ENCODE data around the gene ANGPTL5.
A peak's percentile ranks its signal among the peaks of the same experiment; 100 is the strongest.

Gene ANGPTL5

DNA sequence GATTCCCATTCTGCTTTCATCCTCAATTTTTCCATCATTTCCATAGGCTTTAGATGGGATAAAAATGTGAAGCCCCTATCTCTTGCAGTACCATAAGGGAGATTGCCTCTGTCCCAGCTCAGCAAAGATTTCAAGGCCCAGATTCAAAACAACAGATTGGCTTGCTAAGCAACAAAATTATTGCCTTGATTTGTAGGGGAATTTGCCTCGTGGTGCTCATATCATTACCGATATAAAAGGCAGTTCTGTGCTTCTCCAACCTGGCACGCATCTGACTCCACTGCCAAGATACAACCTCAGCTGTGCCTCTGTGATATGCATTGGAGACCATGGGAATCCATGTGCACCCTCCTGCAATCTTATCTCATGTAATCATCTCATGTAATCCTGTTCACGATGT is 26.6 kb downstream of the ANGPTL5 start:
- no peak for DNase-seq
- Histone ChIP-seq H3K36me3 (no peaks in the 10 kb centered on the region), H3K27me3 (ENCODE audit: insufficient read depth, low read depth, severe bottlenecking) (no peaks in the 10 kb centered on the region), H3K9me3 (ENCODE audit: severe bottlenecking) (no peaks in the 10 kb centered on the region), H3K27ac (no peak overlapping the region), H3K4me3 (ENCODE audit: low read depth, low read length) (no peak overlapping the region)
- TF ChIP-seq, protein P1, sequence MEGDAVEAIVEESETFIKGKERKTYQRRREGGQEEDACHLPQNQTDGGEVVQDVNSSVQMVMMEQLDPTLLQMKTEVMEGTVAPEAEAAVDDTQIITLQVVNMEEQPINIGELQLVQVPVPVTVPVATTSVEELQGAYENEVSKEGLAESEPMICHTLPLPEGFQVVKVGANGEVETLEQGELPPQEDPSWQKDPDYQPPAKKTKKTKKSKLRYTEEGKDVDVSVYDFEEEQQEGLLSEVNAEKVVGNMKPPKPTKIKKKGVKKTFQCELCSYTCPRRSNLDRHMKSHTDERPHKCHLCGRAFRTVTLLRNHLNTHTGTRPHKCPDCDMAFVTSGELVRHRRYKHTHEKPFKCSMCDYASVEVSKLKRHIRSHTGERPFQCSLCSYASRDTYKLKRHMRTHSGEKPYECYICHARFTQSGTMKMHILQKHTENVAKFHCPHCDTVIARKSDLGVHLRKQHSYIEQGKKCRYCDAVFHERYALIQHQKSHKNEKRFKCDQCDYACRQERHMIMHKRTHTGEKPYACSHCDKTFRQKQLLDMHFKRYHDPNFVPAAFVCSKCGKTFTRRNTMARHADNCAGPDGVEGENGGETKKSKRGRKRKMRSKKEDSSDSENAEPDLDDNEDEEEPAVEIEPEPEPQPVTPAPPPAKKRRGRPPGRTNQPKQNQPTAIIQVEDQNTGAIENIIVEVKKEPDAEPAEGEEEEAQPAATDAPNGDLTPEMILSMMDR (IDR thresholded peaks at IDR 0.05; ENCODE audit: low read depth, low read length): no peak

- TF ChIP-seq, protein P1 (IDR thresholded peaks at IDR 0.05; ENCODE audit: low read depth, low read length): no peak
- Histone ChIP-seq H3K4me3 (ENCODE audit: low read depth, low read length) (no peak overlapping the region), H3K27ac (no peak overlapping the region), H3K27me3 (ENCODE audit: insufficient read depth, low read depth, severe bottlenecking) (no peaks in the 10 kb centered on the region), H3K36me3 (no peaks in the 10 kb centered on the region), H3K9me3 (ENCODE audit: severe bottlenecking) (no peaks in the 10 kb centered on the region)
- DNase-seq: no peak
These were observed 30.7 kb downstream of the ANGPTL5 start for GRCh38 chr11:101885631-101886030.

- Histone ChIP-seq H3K36me3 (no peaks in the 10 kb centered on the region), H3K9me3 (ENCODE audit: severe bottlenecking) (no peaks in the 10 kb centered on the region), H3K27ac (no peak overlapping the region), H3K4me3 (ENCODE audit: low read depth, low read length) (no peak overlapping the region), H3K27me3 (ENCODE audit: insufficient read depth, low read depth, severe bottlenecking) (no peaks in the 10 kb centered on the region)
- TF ChIP-seq, protein P1 (IDR thresholded peaks at IDR 0.05; ENCODE audit: low read depth, low read length): no peak
- no peak for DNase-seq
These were observed 34.7 kb downstream of the ANGPTL5 start for GRCh38 chr11:101881586-101881985.

GRCh38 chr11:101880222-101880621 is 36.1 kb downstream of the ANGPTL5 start:
- Histone ChIP-seq H3K4me3 (ENCODE audit: low read depth, low read length) (no peak overlapping the region), H3K9me3 (ENCODE audit: severe bottlenecking) (no peaks in the 10 kb centered on the region), H3K27ac (no peak overlapping the region), H3K36me3 (no peaks in the 10 kb centered on the region), H3K27me3 (ENCODE audit: insufficient read depth, low read depth, severe bottlenecking) (no peaks in the 10 kb centered on the region)
- TF ChIP-seq, protein P1 (IDR thresholded peaks at IDR 0.05; ENCODE audit: low read depth, low read length): peak; percentile 41
- peak; percentile 8 for DNase-seq

DNA sequence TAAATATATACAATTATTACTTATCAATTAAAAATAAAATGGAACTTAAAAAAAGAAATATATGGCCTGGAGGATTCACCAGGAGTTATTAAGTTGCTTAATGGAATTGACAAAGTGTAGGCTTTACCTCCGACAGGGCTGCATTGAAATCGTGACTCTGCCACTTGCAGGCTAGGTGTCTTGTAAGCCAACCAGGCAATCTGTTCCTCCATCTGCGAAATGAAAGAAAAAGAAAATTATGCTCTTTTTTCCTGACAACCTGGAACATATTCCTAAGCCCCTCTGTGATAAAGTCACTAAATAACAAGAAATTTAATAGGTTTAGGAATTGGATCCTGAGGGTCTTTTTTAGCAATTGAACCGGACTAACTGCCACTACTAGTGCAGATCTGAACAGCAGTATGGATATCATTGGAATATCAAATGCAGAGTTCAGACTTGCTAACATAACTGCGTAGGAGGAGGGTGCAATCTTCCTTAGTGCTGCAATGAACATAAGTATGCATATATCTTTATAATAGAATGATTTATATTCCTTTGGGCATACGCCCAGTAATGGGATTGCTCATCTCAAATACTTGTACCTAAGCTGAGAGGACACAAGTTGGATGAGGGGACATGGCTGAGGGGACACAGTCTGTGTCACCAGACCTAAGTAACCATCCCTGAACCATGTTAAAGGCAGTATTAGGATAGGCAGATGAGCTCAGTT is 44.0 kb downstream of the ANGPTL5 start:
- H3K27ac ChIP-seq: no peak overlapping the region
- TF ChIP-seq, protein P1 (IDR thresholded peaks at IDR 0.05; ENCODE audit: low read depth, low read length): no peak
- DNase-seq: no peak
- no peak overlapping the region for H3K4me3 ChIP-seq (ENCODE audit: low read depth, low read length)
- no peaks in the 10 kb centered on the region for H3K27me3 ChIP-seq (ENCODE audit: insufficient read depth, low read depth, severe bottlenecking)
- no peaks in the 10 kb centered on the region for H3K36me3 ChIP-seq
- no peaks in the 10 kb centered on the region for H3K9me3 ChIP-seq (ENCODE audit: severe bottlenecking)

DNA sequence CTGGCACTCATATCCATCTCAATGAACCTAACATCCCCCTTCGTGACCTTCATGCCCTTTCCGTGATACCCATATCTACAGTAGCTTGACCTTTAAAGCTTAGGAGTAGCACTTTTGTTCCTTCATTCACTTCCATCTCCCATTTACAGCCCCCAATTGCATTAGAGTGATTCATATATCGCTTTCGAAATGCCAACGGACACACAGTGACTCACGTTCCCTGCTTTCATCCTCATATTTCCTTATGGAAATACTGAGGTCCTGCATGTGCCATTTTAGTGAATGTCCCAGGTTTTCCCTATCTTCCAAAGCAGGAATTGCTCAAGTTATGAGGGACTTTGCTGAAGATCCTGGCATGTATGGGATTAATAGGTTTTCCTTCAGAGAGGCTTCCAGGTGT is 45.8 kb downstream of the ANGPTL5 start:
- TF ChIP-seq, protein P1 (IDR thresholded peaks at IDR 0.05; ENCODE audit: low read depth, low read length): no peak
- Histone ChIP-seq H3K9me3 (ENCODE audit: severe bottlenecking) (no peaks in the 10 kb centered on the region), H3K27me3 (ENCODE audit: insufficient read depth, low read depth, severe bottlenecking) (no peaks in the 10 kb centered on the region), H3K27ac (no peak overlapping the region), H3K36me3 (no peaks in the 10 kb centered on the region), H3K4me3 (ENCODE audit: low read depth, low read length) (no peak overlapping the region)
- DNase-seq: no peak
